T-cell (primary cell): Measurements from ENCODE around the gene TRPM8. TPM values are rescaled to one million over a fixed set of nuclear protein-coding genes. Genes with fewer than 3 reads are reported as not detected.

ENCODE experiments used
- ATAC-seq, 4 experiments: fragments of 200-7000 bp in 3 of 4; fragments of 150-1000 bp in 1 of 4; cut with Tn5 transposase; replicated peaks in 1 of 4; 1 replicate in 3 of 4; 2 replicates in 1 of 4; pipeline ENCODE4 v1.10.0; 2021; ENCODE audit warnings: moderate library complexity in 3 of 4, mild to moderate bottlenecking in 2 of 4, moderate number of reproducible peaks in 1 of 4
- CTCF ChIA-PET, 2 donors: fragments of 300-600 bp; sonication (Branson Sonifier 250); formaldehyde crosslinking; loops; one replicate each; lab custom pipeline; 2022; ENCODE audit warnings: antibody characterized with exemption in 2 of 2; lab: Charles Lee
- POLR2A ChIA-PET, 2 donors: fragments of 300-600 bp; sonication (Branson Sonifier 250); formaldehyde crosslinking; loops; one replicate each; lab custom pipeline; 2022; ENCODE audit warnings: antibody characterized with exemption in 2 of 2; lab: Charles Lee
- DNase-seq, 35 experiments: peaks; one replicate each; pipeline versions ENCODE4 v3.0.0 to v3.0.0-alpha.2; 2013 to 2023
- H3K27ac ChIP-seq: one replicate; pipeline ENCODE4 v1.5.1; 2013; ENCODE audit warnings: low read length
- H3K27me3 ChIP-seq, 2 experiments: replicated peaks in 1 of 2; 1 replicate in 1 of 2; 2 replicates in 1 of 2; pipeline versions ENCODE4 v1.6.1 to v1.7.0; 2013; ENCODE audit warnings: low read length in 1 of 2, mixed read lengths in 1 of 2; ENCODE audit not compliant: control insufficient read depth in 2 of 2, insufficient read depth in 2 of 2; ENCODE audit errors: extremely low read depth in 1 of 2
- H3K36me3 ChIP-seq, 2 donors: 1 replicate in 1 of 2; 2 replicates in 1 of 2; pipeline versions ENCODE4 v1.6.1 to v1.7.0; 2013; ENCODE audit warnings: low read length in 1 of 2; ENCODE audit not compliant: control insufficient read depth in 2 of 2, insufficient read depth in 1 of 2; ENCODE audit errors: extremely low read depth in 1 of 2
- H3K4me1 ChIP-seq, 2 experiments: 1 replicate in 1 of 2; 2 replicates in 1 of 2; pipeline versions ENCODE4 v1.6.1 to v1.7.0; 2013; ENCODE audit warnings: low read length in 2 of 2, mixed read lengths in 1 of 2; ENCODE audit not compliant: insufficient read depth in 2 of 2, control insufficient read depth in 1 of 2; ENCODE audit errors: extremely low read depth in 1 of 2
- H3K4me3 ChIP-seq, 2 donors: 1 replicate in 1 of 2; 2 replicates in 1 of 2; pipeline versions ENCODE4 v1.5.1 to v1.7.0; 2013; ENCODE audit warnings: mild to moderate bottlenecking in 2 of 2, low read length in 1 of 2, moderate library complexity in 1 of 2; ENCODE audit not compliant: control insufficient read depth in 1 of 2; ENCODE audit errors: extremely low read depth in 1 of 2
- H3K9me3 ChIP-seq: 2 replicates; pipeline ENCODE4 v1.7.0; 2013
- H3K27ac Mint-ChIP-seq, 2 donors: one replicate each; pipeline ENCODE4 v1.8.0; 2020 to 2021; ENCODE audit warnings: mild to moderate bottlenecking in 2 of 2, mixed read lengths in 2 of 2
- H3K27me3 Mint-ChIP-seq, 2 donors: one replicate each; pipeline ENCODE4 v1.8.0; 2021 to 2022; ENCODE audit warnings: mixed read lengths in 2 of 2
- H3K36me3 Mint-ChIP-seq: one replicate; pipeline ENCODE4 v1.8.0; 2021; ENCODE audit warnings: mixed read lengths
- H3K4me1 Mint-ChIP-seq, 3 donors: one replicate each; pipeline ENCODE4 v1.8.0; 2020 to 2022; ENCODE audit warnings: mixed read lengths in 3 of 3, mild to moderate bottlenecking in 1 of 3
- H3K4me3 Mint-ChIP-seq, 3 donors: one replicate each; pipeline ENCODE4 v1.8.0; 2020 to 2022; ENCODE audit warnings: mild to moderate bottlenecking in 3 of 3, mixed read lengths in 3 of 3, moderate library complexity in 3 of 3
- H3K9me3 Mint-ChIP-seq, 3 donors: one replicate each; pipeline ENCODE4 v1.8.0; 2020 to 2022; ENCODE audit warnings: mixed read lengths in 3 of 3
- WGBS: methylation state at CpG from one replicate; pipeline ENCODE4 v1.1.5; 2013; ENCODE audit warnings: missing lambda C conversion rate; ENCODE audit not compliant: insufficient coverage; 5-methylcytosine and 5-hydroxymethylcytosine counted together
- total RNA-seq, 35 experiments: library from RNA in 6 of 35; stranded (reverse) in 6 of 35; fragments of 120-200 nt in 1 of 35; gene quantifications; one replicate each; pipeline versions ENCODE4 v1.2.1 to v1.2.4 and lab custom pipeline; 2013 to 2026

The TRPM8 gene
- total RNA-seq, 5 donors from 2014 or later (not counting 1 experiment from before 2014, with no cell fraction given): not detected

GRCh38 chr2:234002281-234002680 is 85.1 kb downstream of the TRPM8 start:
- H3K4me1 ChIP-seq: peaks cover 10 to 42% of the 10 kb centered on the region in 2 experiments
- H3K4me3 Mint-ChIP-seq: no peak overlapping the region
- peaks cover 26 to 52% (median 27%) of the 10 kb centered on the region in 3 donors for H3K4me1 Mint-ChIP-seq
- peaks cover 0 to 2% of the 10 kb centered on the region in 2 experiments for H3K27me3 ChIP-seq
- 83% methylated on average over 1 of the region's 4 CpGs for WGBS
- H3K36me3 Mint-ChIP-seq: no peaks in the 10 kb centered on the region
- ChIA-PET POLR2A (no interaction called here), CTCF (interaction anchor here (0.6 kb wide), 2 partner anchors 328 to 1827 kb away, joined by 3 to 5 read pairs; no protein-coding TSS in a partner anchor)
- ATAC-seq: no peak
- peaks cover 0 to 1% of the 10 kb centered on the region in 2 donors for H3K27me3 Mint-ChIP-seq
- no peaks in the 10 kb centered on the region for H3K9me3 ChIP-seq
- no peaks in the 10 kb centered on the region for H3K36me3 ChIP-seq
- no peak for DNase-seq
- H3K27ac Mint-ChIP-seq: peak overlapping the region in 1 of 2 donors; percentile 88
- peak overlapping the region; percentile 17 for H3K27ac ChIP-seq
- H3K4me3 ChIP-seq: no peak overlapping the region
- no peaks in the 10 kb centered on the region for H3K9me3 Mint-ChIP-seq

GRCh38 chr2:234003972-234004617 is 86.9 kb downstream of the TRPM8 start:
- H3K36me3 ChIP-seq: no peaks in the 10 kb centered on the region
- Mint-ChIP-seq H3K9me3 (no peaks in the 10 kb centered on the region), H3K27ac (no peak overlapping the region), H3K4me1 (peaks cover 22 to 39% (median 22%) of the 10 kb centered on the region in 3 donors), H3K27me3 (peaks cover 0 to 2% of the 10 kb centered on the region in 2 donors), H3K36me3 (no peaks in the 10 kb centered on the region), H3K4me3 (no peak overlapping the region)
- peaks cover 0 to 2% of the 10 kb centered on the region in 2 experiments for H3K27me3 ChIP-seq
- ChIA-PET POLR2A (no interaction called here), CTCF (no interaction called here)
- ATAC-seq (no peak), DNase-seq (no peak)
- H3K4me3 ChIP-seq: no peak overlapping the region
- no peaks in the 10 kb centered on the region for H3K9me3 ChIP-seq
- whole genome bisulfite sequencing: 72% methylated on average over 6 of the region's 8 CpGs
- no peak overlapping the region for H3K27ac ChIP-seq
- peaks cover 10 to 31% of the 10 kb centered on the region in 2 experiments for H3K4me1 ChIP-seq

GRCh38 chr2:234005126-234005525 is 88.0 kb downstream of the TRPM8 start:
- POLR2A ChIA-PET: no interaction called here
- peaks cover 20 to 32% (median 22%) of the 10 kb centered on the region in 3 donors for H3K4me1 Mint-ChIP-seq
- WGBS: no CpG with 5 or more reads among the region's 2 CpGs
- no peaks in the 10 kb centered on the region for H3K36me3 Mint-ChIP-seq
- no peak overlapping the region for H3K4me3 ChIP-seq
- H3K9me3 Mint-ChIP-seq: no peaks in the 10 kb centered on the region
- H3K4me3 Mint-ChIP-seq: no peak overlapping the region
- peaks cover 0 to 2% of the 10 kb centered on the region in 2 donors for H3K27me3 Mint-ChIP-seq
- H3K27me3 ChIP-seq: peaks cover 0 to 2% of the 10 kb centered on the region in 2 experiments
- H3K27ac ChIP-seq: no peak overlapping the region
- H3K9me3 ChIP-seq: no peaks in the 10 kb centered on the region
- ATAC-seq: no peak
- CTCF ChIA-PET: no interaction called here
- no peaks in the 10 kb centered on the region for H3K36me3 ChIP-seq
- DNase-seq: no peak
- H3K4me1 ChIP-seq: peaks cover 10 to 25% of the 10 kb centered on the region in 2 experiments
- H3K27ac Mint-ChIP-seq: no peak overlapping the region

- DNase-seq (no peak), ATAC-seq (no peak)
- no peaks in the 10 kb centered on the region for H3K36me3 Mint-ChIP-seq
- ChIA-PET CTCF (no interaction called here), POLR2A (no interaction called here)
- Histone ChIP-seq H3K4me3 (no peak overlapping the region), H3K27me3 (peaks cover 0 to 2% of the 10 kb centered on the region in 2 experiments), H3K36me3 (no peaks in the 10 kb centered on the region), H3K9me3 (no peaks in the 10 kb centered on the region), H3K4me1 (peaks cover 3 to 11% of the 10 kb centered on the region in 2 experiments), H3K27ac (no peak overlapping the region)
- no peak overlapping the region for H3K4me3 Mint-ChIP-seq
- no peaks in the 10 kb centered on the region for H3K9me3 Mint-ChIP-seq
- peaks cover 11 to 19% (median 12%) of the 10 kb centered on the region in 3 donors for H3K4me1 Mint-ChIP-seq
- WGBS: no CpG with 5 or more reads among the region's 3 CpGs
- H3K27ac Mint-ChIP-seq: no peak overlapping the region
- peaks cover 0 to 2% of the 10 kb centered on the region in 2 donors for H3K27me3 Mint-ChIP-seq
Measured at GRCh38 chr2:234006501-234006900, 89.3 kb downstream of the TRPM8 start.

GRCh38 chr2:234014427-234014826 is 97.3 kb downstream of the TRPM8 start:
- POLR2A ChIA-PET: no interaction called here

GRCh38 chr2:234015861-234016260 is 98.7 kb downstream of the TRPM8 start:
- CTCF ChIA-PET: no interaction called here
- DNase-seq: no peak
- Mint-ChIP-seq H3K27me3 (peaks cover 3 to 4% of the 10 kb centered on the region in 2 donors), H3K36me3 (no peaks in the 10 kb centered on the region), H3K4me3 (no peak overlapping the region), H3K4me1 (peaks cover 2 to 7% (median 6%) of the 10 kb centered on the region in 3 donors), H3K27ac (no peak overlapping the region), H3K9me3 (no peaks in the 10 kb centered on the region)
- Histone ChIP-seq H3K27ac (no peak overlapping the region), H3K4me1 (no peaks in the 10 kb centered on the region), H3K4me3 (no peak overlapping the region), H3K9me3 (no peaks in the 10 kb centered on the region), H3K27me3 (no peaks in the 10 kb centered on the region), H3K36me3 (no peaks in the 10 kb centered on the region)
- WGBS: no CpG with 5 or more reads among the region's 3 CpGs
- no peak for ATAC-seq
- POLR2A ChIA-PET: no interaction called here

More at GRCh38 chr2:234014427-234014826, 97.3 kb downstream of the TRPM8 start:
- no peak for DNase-seq
- Histone ChIP-seq H3K4me3 (no peak overlapping the region), H3K27me3 (no peaks in the 10 kb centered on the region), H3K36me3 (no peaks in the 10 kb centered on the region), H3K4me1 (no peaks in the 10 kb centered on the region), H3K27ac (no peak overlapping the region), H3K9me3 (no peaks in the 10 kb centered on the region)
- peaks cover 3 to 4% of the 10 kb centered on the region in 2 donors for H3K27me3 Mint-ChIP-seq
- no peak for ATAC-seq
- peaks cover 2 to 7% (median 6%) of the 10 kb centered on the region in 3 donors for H3K4me1 Mint-ChIP-seq
- WGBS: no CpG with 5 or more reads among the region's 1 CpG
- H3K27ac Mint-ChIP-seq: no peak overlapping the region
- H3K9me3 Mint-ChIP-seq: no peaks in the 10 kb centered on the region
- no peak overlapping the region for H3K4me3 Mint-ChIP-seq
- CTCF ChIA-PET: interaction anchor here in 1 of 2 donors (0.6 kb wide), 1 partner anchor 122 kb away, joined by 4 read pairs; no protein-coding TSS in a partner anchor
- no peaks in the 10 kb centered on the region for H3K36me3 Mint-ChIP-seq
